GM10266 (cell line): ENCODE measurements around the gene SDCBP2.

ENCODE experiments used
- DNase-seq: peaks from one replicate; pipeline ENCODE4 v3.0.0; 2012; ENCODE audit errors: extremely low spot score
- CTCF ChIP-seq: IDR thresholded peaks from 2 replicates; pipeline ENCODE4 v1.5.1; 2012; ENCODE audit warnings: mild to moderate bottlenecking, low read depth; ENCODE audit not compliant: control insufficient read depth, insufficient read depth; ENCODE audit errors: missing control alignments

SDCBP2 gene

GRCh38 chr20:1298888-1299511, 29.9 kb downstream of the SDCBP2 start:
- DNase-seq = no peak
- no peak for TF ChIP-seq CTCF

GRCh38 chr20:1298166-1298565, 30.8 kb downstream of the SDCBP2 start:
- no peak for TF ChIP-seq CTCF
- DNase-seq = no peak

GRCh38 chr20:1297486-1297885, 31.5 kb downstream of the SDCBP2 start:
- DNase-seq = no peak
- no peak for TF ChIP-seq CTCF

GRCh38 chr20:1296922-1297321, 32.0 kb downstream of the SDCBP2 start:
- no peak for DNase-seq
- no peak for TF ChIP-seq CTCF

- no peak for DNase-seq
- no peak for TF ChIP-seq CTCF
Observed at GRCh38 chr20:1296117-1296610, 32.8 kb downstream of the SDCBP2 start.

- TF ChIP-seq CTCF = no peak
- no peak for DNase-seq
Observed at GRCh38 chr20:1295276-1295930, 33.5 kb downstream of the SDCBP2 start.

- TF ChIP-seq CTCF = no peak
- DNase-seq = no peak
Observed at GRCh38 chr20:1294497-1294896, 34.4 kb downstream of the SDCBP2 start.
